ENCODE results near the gene PARK7.

PARK7 gene

DNA sequence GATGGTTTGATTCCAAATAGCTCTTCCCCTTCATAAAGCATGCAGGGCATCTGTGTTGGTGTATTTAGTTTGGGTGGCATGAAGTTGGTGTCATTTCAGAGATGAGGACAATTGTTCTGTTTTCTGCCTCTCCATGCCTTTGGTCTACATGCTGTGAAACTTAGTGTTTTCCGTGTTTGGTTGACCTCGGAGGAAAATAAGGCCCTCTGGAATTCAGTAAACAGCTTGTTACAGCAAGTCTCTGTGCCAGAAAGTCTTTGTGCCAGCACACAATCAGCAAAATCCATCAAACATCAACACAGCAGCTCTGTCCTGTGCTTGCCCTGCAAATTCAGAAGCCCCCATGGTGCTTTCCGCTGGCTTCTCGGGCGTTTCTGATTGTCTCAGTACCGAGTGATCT is 9.5 kb downstream of the PARK7 start:
- Histone ChIP-seq H3K4me2 (no peak overlapping the region), H3K79me2 (ENCODE audit: insufficient read depth, low read depth) (peaks cover 20% of the 10 kb centered on the region; the same call in 1 of the 2 replicates), H3K4me3 (IDR thresholded peaks at IDR 0.05; ENCODE audit: insufficient read depth, low read depth, low read length) (no peak overlapping the region), H3K36me3 (ENCODE audit: insufficient read depth) (peaks cover 17% of the 10 kb centered on the region; the same call in 1 of the 2 replicates), H3K4me1 (ENCODE audit: low read depth, poor library complexity, severe bottlenecking) (peaks cover 6% of the 10 kb centered on the region), H3K27me3 (ENCODE audit: insufficient read depth, low read depth) (no peaks in the 10 kb centered on the region), H2AFZ (ENCODE audit: low read depth) (no peak overlapping the region), H3K27ac (no peak overlapping the region), H4K20me1 (ENCODE audit: insufficient read depth) (no peaks in the 10 kb centered on the region), H3K9ac (no peak overlapping the region)
- TF ChIP-seq CTCF (conservative IDR thresholded peaks at IDR 0.05; ENCODE audit: low read depth, low read length) = no peak

- no peaks in the 10 kb centered on the region for H4K20me1 ChIP-seq (ENCODE audit: insufficient read depth)
- peaks cover 7% of the 10 kb centered on the region; the same call in 1 of the 2 replicates for H3K79me2 ChIP-seq (ENCODE audit: insufficient read depth, low read depth)
- H3K36me3 ChIP-seq (ENCODE audit: insufficient read depth) = peaks cover 17% of the 10 kb centered on the region; the same call in 1 of the 2 replicates
- H3K4me2 ChIP-seq = no peak overlapping the region
- H3K4me3 ChIP-seq (IDR thresholded peaks at IDR 0.05; ENCODE audit: insufficient read depth, low read depth, low read length) = no peak overlapping the region
- peaks cover 3% of the 10 kb centered on the region for H3K4me1 ChIP-seq (ENCODE audit: low read depth, poor library complexity, severe bottlenecking)
- no peaks in the 10 kb centered on the region for H3K27me3 ChIP-seq (ENCODE audit: insufficient read depth, low read depth)
- no peak for TF ChIP-seq CTCF (conservative IDR thresholded peaks at IDR 0.05; ENCODE audit: low read depth, low read length)
- H3K27ac ChIP-seq = no peak overlapping the region
- H2AFZ ChIP-seq (ENCODE audit: low read depth) = no peak overlapping the region
- no peak overlapping the region for H3K9ac ChIP-seq
Measured at GRCh38 chr1:7972285-7972684, 10.8 kb downstream of the PARK7 start.

DNA sequence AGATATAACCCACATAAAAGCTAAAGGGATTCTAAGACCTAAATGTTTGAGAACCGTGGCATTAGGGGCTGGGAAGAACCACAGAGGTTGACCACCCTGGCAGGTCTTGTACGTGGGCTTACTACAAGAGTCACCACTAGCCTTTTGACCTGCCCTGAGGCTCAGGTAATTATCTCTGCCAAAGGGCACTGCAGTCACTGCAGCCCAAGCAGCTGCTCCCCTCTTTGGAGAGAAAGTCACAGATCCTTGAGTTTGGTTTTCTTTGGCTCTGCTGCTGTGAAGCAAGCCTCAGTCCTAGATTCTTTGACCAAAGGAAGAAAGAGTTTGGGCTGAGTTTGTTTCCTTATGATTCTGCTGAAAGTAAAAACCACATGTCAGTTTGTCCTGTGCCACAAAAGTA is 11.6 kb downstream of the PARK7 start:
- Histone ChIP-seq H3K79me2 (ENCODE audit: insufficient read depth, low read depth) (no peaks in the 10 kb centered on the region), H4K20me1 (ENCODE audit: insufficient read depth) (no peaks in the 10 kb centered on the region), H3K4me3 (IDR thresholded peaks at IDR 0.05; ENCODE audit: insufficient read depth, low read depth, low read length) (no peak overlapping the region), H3K27me3 (ENCODE audit: insufficient read depth, low read depth) (no peaks in the 10 kb centered on the region), H3K4me2 (no peak overlapping the region), H2AFZ (ENCODE audit: low read depth) (no peak overlapping the region), H3K27ac (no peak overlapping the region), H3K36me3 (ENCODE audit: insufficient read depth) (peaks cover 17% of the 10 kb centered on the region; the same call in 1 of the 2 replicates), H3K4me1 (ENCODE audit: low read depth, poor library complexity, severe bottlenecking) (no peaks in the 10 kb centered on the region), H3K9ac (no peak overlapping the region)
- no peak for TF ChIP-seq CTCF (conservative IDR thresholded peaks at IDR 0.05; ENCODE audit: low read depth, low read length)

DNA sequence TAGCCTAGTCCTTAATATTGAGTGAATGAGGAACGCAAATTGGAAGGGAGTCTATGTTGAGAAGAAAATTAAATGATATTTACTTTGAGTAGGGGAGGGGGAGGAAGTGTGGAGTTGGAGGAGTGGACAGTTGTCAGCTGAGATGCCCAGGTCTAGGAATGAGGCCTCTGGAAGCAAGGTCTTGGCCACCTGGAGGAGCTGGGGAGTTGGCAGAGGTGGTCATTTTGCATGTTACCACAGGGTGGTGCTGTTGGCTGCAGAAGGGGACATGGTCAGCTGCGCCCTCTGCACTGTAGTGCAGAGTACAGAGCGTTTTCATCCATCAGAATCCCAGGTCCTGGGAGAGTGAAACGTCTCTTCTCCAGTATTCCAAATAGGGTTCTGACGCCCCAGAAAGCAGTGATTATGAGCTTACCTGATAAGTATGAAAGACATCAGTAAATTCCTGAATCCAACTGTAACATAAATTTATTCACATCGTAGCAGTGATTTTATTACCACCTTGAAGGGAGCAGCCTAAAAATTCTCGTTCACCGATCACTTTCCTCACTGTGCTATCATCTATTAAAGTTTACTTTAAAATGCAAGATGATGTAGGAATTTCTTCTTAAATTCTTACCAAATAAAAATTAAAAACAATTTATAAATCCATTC is 13.8 kb downstream of the PARK7 start:
- no peak overlapping the region for H2AFZ ChIP-seq (ENCODE audit: low read depth)
- peak; percentile 74 for TF ChIP-seq CTCF (conservative IDR thresholded peaks at IDR 0.05; ENCODE audit: low read depth, low read length)
- peaks cover 12% of the 10 kb centered on the region; the same call in 1 of the 2 replicates for H3K36me3 ChIP-seq (ENCODE audit: insufficient read depth)
- H3K27ac ChIP-seq = no peak overlapping the region
- no peaks in the 10 kb centered on the region for H3K4me1 ChIP-seq (ENCODE audit: low read depth, poor library complexity, severe bottlenecking)
- no peaks in the 10 kb centered on the region for H4K20me1 ChIP-seq (ENCODE audit: insufficient read depth)
- no peak overlapping the region for H3K4me3 ChIP-seq (IDR thresholded peaks at IDR 0.05; ENCODE audit: insufficient read depth, low read depth, low read length)
- no peak overlapping the region for H3K9ac ChIP-seq
- no peaks in the 10 kb centered on the region for H3K27me3 ChIP-seq (ENCODE audit: insufficient read depth, low read depth)
- no peaks in the 10 kb centered on the region for H3K79me2 ChIP-seq (ENCODE audit: insufficient read depth, low read depth)
- H3K4me2 ChIP-seq = no peak overlapping the region

Data from KMS-11 (cell line).